Liver (tissue), 9 donors: ENCODE measurements around the gene TNPO2. TPM values are rescaled to one million over a fixed set of nuclear protein-coding genes. Genes with fewer than 3 reads are reported as not detected.

Experiments
- DNase-seq: peaks from one replicate; pipeline ENCODE4 v3.0.0-alpha.2; 2017; ENCODE audit warnings: low spot score
- H3K27ac ChIP-seq, 2 donors: one replicate each; pipeline ENCODE4 v1.7.0; 2013; ENCODE audit warnings: inconsistent platforms in 2 of 2, low read length in 2 of 2, control low read depth in 1 of 2, low read depth in 1 of 2, mild to moderate bottlenecking in 1 of 2
- H3K27me3 ChIP-seq, 4 donors: one replicate each; pipeline versions ENCODE4 v1.6.1 to v1.7.0; 2013; ENCODE audit warnings: low read length in 3 of 4, inconsistent platforms in 1 of 4, mild to moderate bottlenecking in 1 of 4, moderate library complexity in 1 of 4; ENCODE audit not compliant: control insufficient read depth in 4 of 4, insufficient read depth in 4 of 4
- H3K36me3 ChIP-seq, 4 donors: one replicate each; pipeline versions ENCODE4 v1.6.1 to v1.7.0; 2013; ENCODE audit warnings: low read length in 3 of 4, mild to moderate bottlenecking in 3 of 4, low read depth in 1 of 4, moderate library complexity in 1 of 4; ENCODE audit not compliant: control insufficient read depth in 4 of 4, insufficient read depth in 3 of 4
- H3K4me1 ChIP-seq, 4 donors: one replicate each; pipeline versions ENCODE4 v1.6.1 to v1.7.0; 2013; ENCODE audit warnings: low read length in 3 of 4, mild to moderate bottlenecking in 3 of 4, moderate library complexity in 1 of 4; ENCODE audit not compliant: control insufficient read depth in 4 of 4, insufficient read depth in 4 of 4
- H3K4me3 ChIP-seq, 3 donors: one replicate each; pipeline versions ENCODE4 v1.6.1 to v1.7.0; 2013; ENCODE audit warnings: low read length in 3 of 3, control low read depth in 1 of 3, low read depth in 1 of 3, mild to moderate bottlenecking in 1 of 3
- H3K9ac ChIP-seq, 2 donors: one replicate each; pipeline ENCODE4 v1.7.0; 2013; ENCODE audit warnings: low read length in 2 of 2, mild to moderate bottlenecking in 2 of 2, moderate library complexity in 2 of 2, control low read depth in 1 of 2, low read depth in 1 of 2
- H3K9me3 ChIP-seq, 4 donors: one replicate each; pipeline versions ENCODE4 v1.6.1 to v1.7.0; 2013; ENCODE audit warnings: low read length in 3 of 4; ENCODE audit not compliant: control insufficient read depth in 4 of 4
- EGR1 ChIP-seq, 2 donors: IDR thresholded peaks; 2 replicates each; pipeline ENCODE4 v1.6.1; 2016 to 2018; ENCODE audit warnings: antibody characterized with exemption in 2 of 2, low read depth in 2 of 2
- FOXA1 ChIP-seq: IDR thresholded peaks from 2 replicates; pipeline ENCODE4 v1.6.1; 2016; ENCODE audit warnings: antibody characterized with exemption
- FOXA2 ChIP-seq: IDR thresholded peaks from 2 replicates; pipeline ENCODE4 v1.6.1; 2016; ENCODE audit warnings: antibody characterized with exemption
- HNF4A ChIP-seq, 2 donors: conservative IDR thresholded peaks; 2 replicates each; pipeline ENCODE4 v1.6.1; 2016; ENCODE audit warnings: antibody characterized with exemption in 2 of 2, mild to moderate bottlenecking in 2 of 2
- HNF4G ChIP-seq: IDR thresholded peaks from 2 replicates; pipeline ENCODE4 v1.6.1; 2016; ENCODE audit warnings: antibody characterized with exemption
- MAX ChIP-seq: IDR thresholded peaks from 2 replicates; pipeline ENCODE4 v1.6.1; 2016; ENCODE audit warnings: antibody characterized with exemption
- NR2F2 ChIP-seq: IDR thresholded peaks from 2 replicates; pipeline ENCODE4 v1.6.1; 2016; ENCODE audit warnings: antibody characterized with exemption
- REST ChIP-seq: IDR thresholded peaks from 2 replicates; pipeline ENCODE4 v1.6.1; 2016; ENCODE audit warnings: antibody characterized with exemption, mild to moderate bottlenecking
- RXRA ChIP-seq, 2 donors: IDR thresholded peaks; 2 replicates each; pipeline ENCODE4 v1.6.1; 2017 to 2018; ENCODE audit warnings: antibody characterized with exemption in 2 of 2, mild to moderate bottlenecking in 1 of 2
- SP1 ChIP-seq: IDR thresholded peaks from 2 replicates; pipeline ENCODE4 v1.6.1; 2018; ENCODE audit warnings: antibody characterized with exemption, mild to moderate bottlenecking
- TAF1 ChIP-seq: conservative IDR thresholded peaks from 2 replicates; pipeline ENCODE4 v1.6.1; 2016; ENCODE audit warnings: antibody characterized with exemption, mild to moderate bottlenecking
- YY1 ChIP-seq: IDR thresholded peaks from 2 replicates; pipeline ENCODE4 v1.6.1; 2016; ENCODE audit warnings: antibody characterized with exemption, mild to moderate bottlenecking
- ZBTB33 ChIP-seq: IDR thresholded peaks from 2 replicates; pipeline ENCODE4 v1.6.1; 2016; ENCODE audit warnings: antibody characterized with exemption
- WGBS: extraction: QIAGEN DNeasy Blood & Tissue Kit; methylation state at CpG from one replicate; pipeline ENCODE4 v1.1.7; 2013; 5-methylcytosine and 5-hydroxymethylcytosine counted together
- polyA plus RNA-seq, 2 donors: library from polyadenylated mRNA; stranded (reverse) in 1 of 2; unstranded in 1 of 2; fragments of 200-250 nt in 1 of 2; fragments of >200 nt in 1 of 2; fragmentation: Nextera tagmentation in 1 of 2; extraction: Ambion mirVana in 1 of 2; gene quantifications; one replicate each; pipeline versions ENCODE4 v1.2.1 to v1.2.3, GENCODE V29; 2013 to 2015
- total RNA-seq, 2 donors: library from RNA; depleted of rRNA; stranded (reverse); fragments of >200 nt; gene quantifications; one replicate each; pipeline ENCODE4 v1.2.3, GENCODE V29; 2014
- donor health status: healthy.
- donor health status: healthy.
- donor health status: healthy.
- donor health status: healthy.
- donor health status: healthy.

TNPO2 gene
- total and polyA plus RNA-seq, 4 donors, result 6.3 to 22.2 (median 15.8) TPM

GRCh38 chr19:12695514-12695913 is 28.2 kb downstream of the TNPO2 start (continued):
- TF ChIP-seq ZBTB33 (no peak), REST (no peak)

GRCh38 chr19:12695096-12695495 is 28.6 kb downstream of the TNPO2 start:
- Histone ChIP-seq H3K4me1 (peaks cover 5 to 22% (median 16%) of the 10 kb centered on the region in 4 donors), H3K9me3 (no peaks in the 10 kb centered on the region), H3K4me3 (no peak overlapping the region), H3K27ac (no peak overlapping the region), H3K9ac (no peak overlapping the region), H3K36me3 (peaks cover 0 to 5% (median 1%) of the 10 kb centered on the region in 4 donors), H3K27me3 (no peaks in the 10 kb centered on the region)
- DNase-seq, result peak; percentile 28
- TF ChIP-seq YY1 (no peak), REST (no peak), NR2F2 (no peak), FOXA1 (no peak), HNF4A (conservative IDR thresholded peaks at IDR 0.05) (no peak), TAF1 (no peak), FOXA2 (no peak), SP1 (no peak), MAX (no peak), RXRA (IDR thresholded peaks at IDR 0.05) (no peak), HNF4G (no peak), EGR1 (IDR thresholded peaks at IDR 0.05; ENCODE audit: low read depth in 2 of 2) (no peak)
- 82% methylated on average over 2 of the region's 2 CpGs for WGBS
